Measurements from ENCODE around the gene CEP70.
"Not testable (repeated sequence)": the region's sequence is repeated elsewhere in the genome, so short reads cannot be mapped to it uniquely, and the experiment has no call there.

The CEP70 gene, protein sequence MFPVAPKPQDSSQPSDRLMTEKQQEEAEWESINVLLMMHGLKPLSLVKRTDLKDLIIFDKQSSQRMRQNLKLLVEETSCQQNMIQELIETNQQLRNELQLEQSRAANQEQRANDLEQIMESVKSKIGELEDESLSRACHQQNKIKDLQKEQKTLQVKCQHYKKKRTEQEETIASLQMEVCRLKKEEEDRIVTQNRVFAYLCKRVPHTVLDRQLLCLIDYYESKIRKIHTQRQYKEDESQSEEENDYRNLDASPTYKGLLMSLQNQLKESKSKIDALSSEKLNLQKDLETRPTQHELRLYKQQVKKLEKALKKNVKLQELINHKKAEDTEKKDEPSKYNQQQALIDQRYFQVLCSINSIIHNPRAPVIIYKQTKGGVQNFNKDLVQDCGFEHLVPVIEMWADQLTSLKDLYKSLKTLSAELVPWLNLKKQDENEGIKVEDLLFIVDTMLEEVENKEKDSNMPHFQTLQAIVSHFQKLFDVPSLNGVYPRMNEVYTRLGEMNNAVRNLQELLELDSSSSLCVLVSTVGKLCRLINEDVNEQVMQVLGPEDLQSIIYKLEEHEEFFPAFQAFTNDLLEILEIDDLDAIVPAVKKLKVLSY

DNA sequence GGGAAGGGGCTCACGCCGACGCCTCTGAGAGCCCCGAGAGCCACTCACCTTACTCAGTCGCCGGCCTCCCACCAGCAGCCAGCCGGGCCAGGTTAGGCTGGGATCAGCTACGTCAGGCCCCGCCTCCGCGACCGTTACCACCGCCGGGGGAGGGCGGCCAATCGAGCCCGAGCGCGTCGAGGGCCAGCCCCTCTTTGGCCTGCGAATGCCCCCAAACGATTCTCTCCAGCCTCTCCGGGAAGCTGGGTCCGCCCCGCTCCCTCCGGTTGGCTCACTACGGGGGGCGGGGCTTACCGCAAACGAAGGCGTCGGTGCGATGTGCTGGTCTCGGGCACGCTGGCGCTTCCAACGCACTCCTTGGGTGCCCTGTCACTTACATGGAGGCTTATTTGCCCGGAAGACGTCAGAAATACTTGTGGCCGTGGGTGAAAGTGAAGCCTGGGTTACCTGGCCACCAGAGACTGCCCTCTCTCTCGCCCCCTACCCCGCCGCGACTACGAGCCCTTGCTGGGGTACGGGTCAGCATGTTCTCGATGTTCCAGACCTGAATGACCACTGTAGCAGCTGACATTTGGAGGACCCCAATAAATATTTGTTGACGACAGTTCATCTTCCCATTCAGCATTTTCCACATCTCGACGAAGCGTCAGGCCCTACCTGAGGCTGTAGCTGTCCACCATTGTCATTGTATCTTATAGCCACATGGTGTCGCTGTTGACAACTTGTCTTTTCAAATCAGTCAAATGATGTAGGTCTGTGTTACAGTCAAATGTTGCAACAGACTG lies at the start of gene CEP70:
TSS of gene CEP70 (minus strand) at position 111 of the 785 bp plus-strand sequence. CDS start 21,333 bp downstream, outside the sequence.
- DNase-seq = no peak

DNA sequence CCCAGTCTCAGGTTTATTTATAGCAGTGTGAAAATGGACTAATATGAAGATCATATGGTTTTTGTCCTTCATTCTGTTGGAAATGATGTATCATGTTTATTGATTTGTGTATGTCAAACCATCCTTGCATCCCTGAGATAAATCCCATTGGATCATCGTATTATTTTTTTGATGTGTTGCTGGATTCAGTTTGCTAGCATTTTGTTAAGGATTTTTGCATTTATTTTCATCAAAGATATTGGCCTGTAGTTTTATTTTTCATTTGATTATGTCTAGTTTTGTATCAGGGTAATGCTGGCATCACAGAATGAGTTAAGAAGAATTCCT lies 48.8 kb upstream of the CEP70 start:
- DNase-seq = no peak

DNA sequence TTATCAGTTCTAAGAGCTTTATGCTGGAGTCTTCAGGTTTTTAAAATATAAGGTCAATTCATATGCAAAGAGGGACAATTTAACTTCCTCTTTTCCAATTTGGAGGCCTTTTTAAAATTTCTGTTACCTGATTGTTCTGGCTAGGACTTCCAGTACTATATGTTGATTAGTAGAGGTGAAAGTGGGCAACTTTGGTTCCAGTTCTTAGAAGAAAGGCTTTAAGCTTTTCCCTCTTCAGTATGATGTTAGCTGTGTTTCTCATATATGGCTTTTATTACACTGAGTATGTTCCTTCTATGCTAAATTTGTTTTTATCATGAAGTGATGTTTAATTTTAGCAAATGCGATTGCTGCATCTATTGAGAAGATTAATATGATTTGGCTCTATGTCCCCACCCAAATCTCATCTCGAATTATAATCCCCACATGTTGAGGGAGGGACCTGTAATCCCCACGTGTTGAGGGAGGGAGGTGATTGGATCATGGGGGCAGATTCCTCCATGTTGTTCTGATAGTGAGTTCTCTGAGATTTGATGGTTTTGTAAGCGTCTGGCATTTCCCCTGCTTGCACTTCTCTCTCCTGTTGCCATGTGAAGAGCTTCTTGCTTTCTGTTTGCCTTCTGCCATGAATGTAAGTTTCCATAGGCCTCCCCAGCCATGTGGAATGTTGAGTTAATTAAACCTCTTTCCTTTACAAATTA lies 48.3 kb upstream of the CEP70 start:
- no peak for DNase-seq

DNA sequence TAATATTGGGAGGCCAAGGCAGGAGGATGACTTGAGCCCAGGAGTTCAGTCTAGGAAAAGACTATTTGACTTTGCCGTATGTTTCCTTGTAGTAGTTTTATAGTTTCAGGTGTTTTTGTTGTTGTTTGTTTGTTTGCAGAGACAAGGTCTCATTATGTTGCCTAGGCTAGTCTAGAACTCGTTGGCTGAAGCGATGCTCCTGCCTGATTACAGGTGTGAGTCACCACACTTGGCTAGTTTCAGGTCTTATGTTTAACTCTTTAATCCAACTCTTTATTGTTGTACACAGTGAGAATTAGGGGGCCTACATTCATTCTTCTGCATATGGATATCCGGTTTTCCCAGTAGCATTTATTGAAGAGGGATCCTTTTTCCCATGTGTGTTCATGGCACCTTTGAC lies 46.5 kb upstream of the CEP70 start:
- DNase-seq = no peak

DNA sequence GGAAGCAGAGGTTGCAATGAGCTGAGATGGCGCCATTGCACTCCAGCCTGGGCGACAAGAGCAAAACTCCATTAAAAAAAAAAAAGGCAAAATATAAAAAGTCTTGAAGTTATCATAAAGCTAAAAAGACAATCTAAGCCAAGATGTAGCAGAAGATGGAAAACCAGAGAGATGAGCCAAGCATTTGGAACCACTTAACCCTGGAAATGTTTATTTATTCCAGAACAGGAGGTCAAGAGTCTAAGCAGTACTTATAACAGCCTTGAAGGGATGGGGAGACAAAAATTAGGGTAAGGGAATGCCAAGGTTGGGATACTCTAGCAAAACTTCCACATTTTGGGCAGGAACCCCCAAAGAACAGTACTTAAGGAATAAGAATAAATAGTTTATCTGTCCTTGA lies 44.6 kb upstream of the CEP70 start:
- DNase-seq = no peak

DNA sequence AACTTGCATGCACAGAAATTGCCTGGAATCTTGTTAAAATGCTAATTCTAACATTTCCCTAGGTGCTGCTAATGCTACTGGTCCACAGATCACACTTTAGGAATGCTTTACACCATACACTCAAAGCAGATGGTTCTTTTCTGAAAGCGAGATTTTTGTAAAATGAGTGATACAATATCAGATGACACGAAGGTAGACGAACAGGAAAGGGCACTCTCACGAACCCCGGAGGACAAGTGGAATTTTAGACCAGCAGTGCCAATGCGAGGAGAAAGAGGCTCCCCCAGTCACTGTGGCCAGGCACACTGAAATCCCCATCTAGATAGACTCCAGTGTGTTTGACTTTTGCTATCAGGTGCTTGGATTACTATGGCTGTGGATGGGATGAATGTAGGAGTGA lies 35.5 kb upstream of the CEP70 start:
- DNase-seq = no peak

DNA sequence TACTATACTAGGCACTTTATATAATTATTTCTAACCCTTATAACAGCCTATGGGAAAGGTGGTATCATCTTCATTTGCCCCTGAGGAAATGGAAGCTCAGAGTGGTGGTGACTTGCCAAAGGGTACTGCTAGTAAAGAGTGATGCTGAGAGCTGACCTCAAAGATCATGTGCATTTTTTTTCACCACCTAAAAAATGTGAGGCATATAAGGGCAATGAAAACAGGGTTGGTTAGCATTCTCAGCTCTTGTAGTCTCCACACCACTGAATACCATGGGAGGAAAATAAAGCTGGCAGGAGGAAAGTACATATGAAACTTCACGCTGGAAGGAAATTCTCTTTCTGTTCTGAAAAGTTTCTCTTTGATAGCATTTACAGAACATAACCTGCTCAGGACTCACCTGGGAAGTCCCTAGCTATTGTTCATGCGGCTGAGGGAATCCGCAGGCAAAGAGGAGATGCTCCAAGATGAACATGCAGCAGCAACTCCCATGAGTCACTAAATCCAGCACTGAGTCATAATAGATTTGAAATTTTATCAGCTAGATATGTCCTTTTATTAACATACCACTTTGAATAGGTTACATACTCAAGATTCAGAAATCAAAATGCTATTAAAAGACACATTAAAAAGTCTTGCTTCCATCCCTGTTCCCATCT lies 31.8 kb upstream of the CEP70 start:
- no peak for DNase-seq

DNA sequence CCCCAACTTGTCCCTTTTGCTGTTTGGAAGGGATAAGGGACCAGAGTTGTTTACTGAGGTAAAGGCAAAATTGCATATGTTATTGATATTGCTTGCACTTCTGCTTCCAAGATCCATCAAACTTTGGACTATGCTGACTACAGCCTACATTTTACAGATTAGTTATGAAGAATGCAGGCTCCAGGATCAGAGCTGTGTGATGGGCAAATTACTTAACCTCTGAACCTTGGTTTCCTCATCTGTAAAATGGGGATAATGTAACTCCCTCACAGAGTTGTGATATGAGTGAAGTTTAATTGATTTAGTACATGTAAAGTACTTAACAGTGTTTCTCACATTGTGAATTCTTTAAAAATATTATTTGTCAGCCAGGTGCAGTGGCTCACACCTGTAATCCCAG lies 30.5 kb upstream of the CEP70 start:
- no peak for DNase-seq

DNA sequence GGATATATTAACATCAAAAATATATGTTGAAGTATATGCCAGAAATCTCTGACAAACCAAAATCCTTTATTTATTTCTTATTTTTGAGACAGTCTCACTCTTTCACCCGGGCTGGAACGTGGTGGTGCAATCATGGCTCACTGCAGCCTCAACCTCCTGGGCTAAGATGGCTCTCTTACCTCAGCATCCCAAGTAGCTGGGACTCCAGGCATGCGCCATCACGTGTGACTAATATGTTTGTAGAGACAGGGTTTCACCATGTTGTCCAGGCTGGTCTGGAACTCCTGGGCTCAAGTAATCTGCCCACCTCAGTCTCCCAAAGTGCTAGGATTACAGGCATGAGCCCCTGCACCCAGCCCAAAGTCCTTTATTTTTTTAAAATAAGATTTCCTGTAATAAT lies 26.4 kb upstream of the CEP70 start:
- no peak for DNase-seq

DNA sequence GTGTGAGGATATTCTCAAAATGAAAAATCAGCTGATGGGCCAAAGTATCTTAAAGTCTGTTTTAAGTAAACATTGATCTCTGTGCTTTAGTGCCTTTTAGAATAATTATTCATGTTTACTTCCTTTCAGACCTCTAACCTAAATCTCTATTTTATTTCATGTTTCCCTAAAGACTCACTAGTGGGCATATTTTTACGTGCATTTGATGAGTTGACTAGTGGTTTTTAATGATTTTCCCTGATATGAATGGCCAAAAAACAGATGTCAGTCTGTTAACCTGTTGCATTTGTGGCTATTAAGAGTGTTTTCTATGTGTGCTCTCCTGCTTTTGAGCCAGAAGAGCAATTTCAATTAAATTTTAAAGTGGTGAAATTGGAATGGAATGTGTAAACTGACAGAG lies 21.4 kb upstream of the CEP70 start:
- no peak for DNase-seq

DNA sequence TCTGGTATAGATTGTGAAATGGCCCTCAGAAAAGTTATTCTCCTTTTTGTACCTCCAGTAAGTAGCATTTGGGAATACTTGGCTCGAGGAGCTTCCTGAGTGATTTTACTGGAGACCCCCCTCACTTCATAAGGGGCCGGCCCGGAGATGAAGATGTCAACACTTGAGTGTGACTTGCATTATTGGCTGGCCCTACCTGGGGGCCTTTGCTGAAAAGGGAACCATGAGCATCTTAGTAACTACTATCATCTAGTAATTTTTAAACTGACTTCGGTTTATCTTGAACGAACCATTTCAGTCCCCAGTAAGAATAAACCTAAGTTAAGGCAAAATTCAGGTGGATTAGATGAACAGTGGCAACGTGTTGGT lies 15.8 kb upstream of the CEP70 start:
- DNase-seq = no peak

DNA sequence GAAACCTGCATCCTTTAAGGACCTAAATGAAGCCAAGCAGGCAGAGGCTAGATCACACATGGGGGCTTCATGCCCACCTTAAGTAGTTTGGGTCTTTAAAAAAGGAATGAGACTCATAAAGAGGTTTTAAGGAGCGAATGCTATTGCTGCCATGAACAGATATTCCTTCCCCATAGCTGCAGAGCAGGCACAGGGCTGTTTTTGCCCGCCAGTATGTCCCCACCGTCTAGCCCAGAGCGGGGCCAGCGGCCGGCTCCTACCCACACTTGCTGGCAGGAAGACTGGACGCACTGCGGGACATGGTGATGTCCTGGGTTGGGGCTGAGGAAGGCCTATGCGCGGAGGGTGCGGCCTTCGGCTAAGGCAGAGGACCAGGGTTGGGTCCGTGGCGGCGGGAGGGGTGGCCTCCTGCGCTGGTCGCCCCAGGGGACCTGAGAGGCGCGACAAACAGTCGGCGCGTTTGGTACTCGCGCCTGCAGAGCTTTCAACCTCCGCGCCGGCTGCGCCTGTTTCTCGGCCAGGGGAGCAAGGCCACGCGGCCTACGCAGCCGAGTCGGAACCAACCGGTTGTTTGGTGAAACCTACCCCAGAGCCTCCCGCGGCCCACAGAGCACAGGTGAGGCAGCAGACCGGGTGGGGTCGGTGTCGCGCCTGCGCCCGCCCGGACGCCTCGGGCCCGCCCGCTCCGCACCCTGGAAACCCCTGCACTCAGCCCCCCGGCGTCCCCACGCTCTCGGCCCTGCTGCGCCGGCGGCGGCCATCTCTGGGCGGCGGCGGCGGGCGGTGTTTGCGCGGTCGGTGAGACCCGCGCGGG lies 14.5 kb upstream of the CEP70 start, which contains the start of gene FAIM:
TSS of gene FAIM (plus strand) at position 450 of the 814 bp plus-strand sequence. CDS start 10,956 bp downstream, outside the sequence.
- DNase-seq = no peak

DNA sequence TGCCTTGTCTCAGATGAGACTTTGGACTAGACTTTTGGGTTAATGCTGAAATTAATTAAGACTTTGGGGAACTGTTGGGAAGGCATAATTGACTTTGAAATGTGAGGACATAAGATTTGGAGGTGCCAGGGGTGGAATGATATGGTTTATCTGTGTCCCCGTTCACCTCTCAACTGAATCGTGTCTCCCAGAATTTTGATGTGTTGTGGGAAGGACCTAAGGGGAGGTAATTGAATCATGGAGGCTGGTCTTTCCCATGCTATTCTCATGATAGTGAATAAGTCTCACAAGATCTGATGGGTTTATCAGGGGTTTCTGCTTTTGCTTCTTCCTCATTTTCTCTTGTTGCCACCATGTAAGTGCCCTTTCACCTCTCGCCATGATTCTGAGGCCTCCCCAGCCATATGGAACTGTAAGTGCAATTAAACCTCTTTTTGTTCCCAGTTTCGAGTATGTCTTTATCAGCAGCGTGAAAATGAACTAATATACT lies 10.1 kb upstream of the CEP70 start:
- DNase-seq = not testable (repeated sequence)

DNA sequence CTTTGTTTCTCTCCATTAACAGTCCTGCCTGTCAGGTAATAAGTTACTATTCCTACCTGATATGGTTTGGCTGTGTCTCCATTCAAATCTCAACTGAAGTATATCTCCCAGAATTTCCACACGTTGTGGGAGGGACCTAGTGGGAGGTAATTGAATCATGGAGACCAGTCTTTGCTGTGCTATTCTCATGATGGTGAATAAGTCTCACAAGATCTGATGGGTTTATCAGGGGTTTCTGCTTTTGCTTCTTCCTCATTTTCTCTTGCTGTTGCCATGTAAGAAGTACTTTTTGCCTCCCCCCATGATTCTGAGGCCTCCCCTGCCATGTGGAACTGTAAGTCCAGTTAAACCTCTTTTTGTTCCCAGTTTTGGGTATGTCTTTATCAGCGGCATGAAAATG lies 7.6 kb upstream of the CEP70 start:
- DNase-seq = not testable (repeated sequence)

DNA sequence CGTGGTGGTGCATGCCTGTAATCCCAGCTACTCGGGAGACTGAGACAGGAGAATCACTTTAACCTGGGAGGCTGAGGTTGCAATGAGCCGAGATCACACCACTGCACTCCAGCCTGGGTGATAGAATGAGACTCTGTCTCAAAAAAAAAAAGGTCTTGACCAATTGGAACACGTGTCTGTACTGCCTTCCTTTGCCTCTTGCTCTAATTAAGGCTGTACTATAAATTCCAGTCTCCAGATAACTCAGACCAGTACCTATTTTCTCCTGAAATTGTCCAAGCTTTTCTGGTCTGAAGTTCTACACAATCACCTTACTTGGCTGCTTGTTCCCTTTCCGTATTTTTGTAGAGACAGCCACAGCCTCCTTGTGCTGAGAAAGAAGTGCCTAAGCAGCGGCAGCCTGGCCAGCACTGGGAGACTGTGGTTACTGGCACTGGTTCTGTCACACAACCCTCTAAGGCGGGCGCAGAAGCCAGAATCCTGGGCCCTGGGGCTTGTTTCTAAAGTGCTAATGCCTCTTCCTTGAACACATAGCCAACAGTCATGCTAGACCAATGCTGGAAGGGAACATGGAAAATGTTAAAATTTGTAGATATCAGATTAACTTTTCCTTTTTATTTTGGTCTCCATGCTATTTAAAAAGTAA lies 6.2 kb upstream of the CEP70 start:
- no peak for DNase-seq

DNA sequence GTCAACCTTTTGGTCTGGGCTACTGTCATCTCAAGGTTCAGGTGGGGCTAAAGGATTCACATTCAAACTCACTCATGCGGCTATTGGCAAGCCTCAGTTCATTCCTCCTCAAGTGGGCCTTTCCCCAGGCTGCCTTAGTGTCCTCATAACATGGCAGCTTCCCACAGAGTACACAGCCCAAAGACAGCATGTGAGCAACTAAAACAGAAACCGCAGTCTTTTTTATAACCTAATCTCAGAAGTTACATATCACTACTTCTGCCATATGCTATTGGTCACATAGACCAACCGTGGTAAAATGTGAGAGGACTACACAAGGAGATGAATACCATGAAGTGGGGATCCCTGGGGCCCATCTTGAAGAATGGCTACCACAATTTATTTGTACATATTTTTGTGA lies 4.5 kb upstream of the CEP70 start:
- DNase-seq = no peak

DNA sequence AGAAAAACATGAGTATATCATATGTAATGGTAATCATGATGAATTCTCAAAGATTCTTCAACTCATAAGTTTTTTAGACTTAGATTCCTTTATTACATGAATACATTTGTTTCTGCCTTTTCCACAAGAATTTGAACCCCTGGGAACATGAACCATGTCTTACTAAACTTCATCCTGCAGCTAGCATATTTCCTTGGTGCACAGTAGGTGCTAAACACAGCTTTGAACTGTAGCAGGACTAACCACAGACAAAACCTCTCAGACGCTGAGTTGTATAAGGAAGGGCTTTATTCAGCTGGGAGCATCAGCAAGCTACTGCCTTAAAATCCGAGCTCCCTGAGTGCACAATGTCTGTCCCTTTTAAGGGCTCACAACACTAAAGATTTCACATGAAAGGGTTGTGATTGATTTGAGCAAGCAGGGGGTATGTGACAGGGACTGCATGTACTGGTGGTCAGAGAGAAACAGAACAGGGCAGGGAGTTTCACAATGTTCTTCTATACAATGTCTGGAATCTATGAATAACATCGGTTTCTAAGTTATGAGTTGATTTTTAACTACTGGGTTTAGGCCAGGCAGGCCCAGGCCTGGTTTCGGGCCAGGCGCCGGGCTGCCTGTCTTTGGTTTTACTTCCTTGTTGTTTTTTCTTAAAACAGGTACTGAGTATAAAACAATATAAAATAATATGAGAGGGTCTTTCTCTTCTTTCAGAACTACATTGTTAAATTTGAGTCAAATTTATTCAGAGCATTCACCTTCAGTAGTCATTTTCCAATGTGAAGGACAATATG lies 3.3 kb upstream of the CEP70 start:
- not testable (repeated sequence) for DNase-seq

DNA sequence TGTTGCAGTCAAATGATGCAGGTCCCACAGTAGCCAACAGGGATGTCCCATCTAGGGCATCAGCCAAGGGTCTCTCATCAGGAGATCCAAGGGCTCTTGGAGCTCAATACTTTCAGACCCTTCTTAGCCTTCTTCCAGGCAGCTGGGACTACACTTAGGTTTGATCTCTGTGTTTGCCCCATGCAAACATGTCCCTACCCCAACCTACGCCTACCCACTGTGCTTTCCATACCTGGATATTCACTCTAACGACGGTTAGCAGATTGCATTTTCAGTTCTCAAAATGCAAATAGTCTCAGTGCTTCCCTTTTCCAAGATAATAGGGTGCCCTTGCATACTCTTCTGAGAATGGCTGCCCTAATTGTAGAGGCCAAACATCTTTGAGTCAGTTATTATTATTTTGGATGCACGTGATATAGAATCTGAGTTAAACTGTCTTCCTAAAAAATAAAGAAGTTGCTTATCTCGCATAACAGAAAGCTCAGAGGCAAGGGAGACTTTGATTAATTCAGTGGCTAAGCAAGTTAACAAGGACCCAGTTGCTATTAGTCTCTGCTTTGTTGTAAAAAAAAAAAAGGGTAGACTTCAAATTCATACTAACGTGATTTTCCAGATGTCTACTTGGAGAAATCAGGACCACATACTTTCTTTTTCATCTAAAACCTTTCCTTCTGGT lies 1.0 kb upstream of the CEP70 start:
- DNase-seq = no peak

DNA sequence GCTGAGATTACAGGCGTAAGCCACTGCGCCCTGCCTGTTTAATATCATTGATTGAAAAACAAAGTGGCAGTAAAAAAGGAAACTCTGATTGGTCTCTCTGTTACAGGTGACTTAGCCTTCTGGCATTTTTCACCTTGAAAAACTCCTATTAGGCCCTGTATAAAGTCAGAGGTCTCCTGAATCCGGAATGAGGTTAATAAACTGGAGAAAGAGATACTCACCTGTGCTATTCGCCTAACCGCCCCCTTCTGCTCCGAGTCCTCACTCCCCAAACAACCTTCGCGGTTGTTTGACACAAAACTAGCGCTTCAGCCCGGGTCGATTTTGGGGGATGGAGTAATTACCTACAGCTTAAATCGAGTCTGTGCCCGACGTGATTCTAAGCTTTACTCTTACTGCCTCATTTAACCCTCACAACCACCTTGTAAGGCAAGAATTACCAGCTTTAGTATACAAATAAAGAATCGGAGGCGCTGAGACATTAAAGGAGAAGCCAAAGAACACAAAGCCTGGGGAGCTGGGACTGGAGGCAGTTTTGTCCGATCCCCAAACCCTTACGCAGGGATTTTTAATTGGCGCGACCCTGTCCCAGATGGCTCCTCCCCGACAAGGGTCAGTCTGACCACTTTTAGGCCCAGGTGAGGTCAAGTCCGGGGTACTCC lies 441 bp downstream of the CEP70 start:
- DNase-seq = no peak

Data from NCI-H187 treated with DMSO at 0.1 percent for 48 hours (cell line).